Neural cell (in vitro differentiated cells): Measurements from ENCODE around the gene APOL6. TPM values are rescaled to one million over a fixed set of nuclear protein-coding genes. Genes with fewer than 3 reads are reported as not detected.

ENCODE experiments used
- H2AFZ ChIP-seq: fragments of 200-600, 300-800 bp; sonication (generic), shearing (Covaris generic); 2 replicates; pipeline ENCODE4 v1.6.0; 2014; ENCODE audit warnings: low read depth, mild to moderate bottlenecking, antibody characterized with exemption, low read length, moderate library complexity
- H3F3A ChIP-seq: fragments of 200-600 bp; shearing (Covaris generic); 2 replicates; pipeline ENCODE4 v1.6.1; 2016; ENCODE audit warnings: mild to moderate bottlenecking, moderate library complexity, mixed read lengths, antibody characterized with exemption, low read length; ENCODE audit not compliant: insufficient read depth, poor library complexity, severe bottlenecking
- H3K27ac ChIP-seq: fragments of 200-600, 300-800 bp; sonication (generic), shearing (Covaris generic); 2 replicates; pipeline ENCODE4 v1.5.1; 2014; ENCODE audit warnings: mild to moderate bottlenecking, low read length, moderate library complexity
- H3K27me3 ChIP-seq: fragments of 300-800, 200-600 bp; sonication (generic), shearing (Covaris generic); 2 replicates; pipeline ENCODE4 v1.6.0; 2014; ENCODE audit warnings: mild to moderate bottlenecking, low read depth, low read length, moderate library complexity; ENCODE audit not compliant: insufficient read depth
- H3K36me3 ChIP-seq: fragments of 300-800, 200-600 bp; sonication (generic), shearing (Covaris generic); 2 replicates; pipeline ENCODE4 v1.5.1; 2014; ENCODE audit warnings: mild to moderate bottlenecking, antibody characterized with exemption, low read length, moderate library complexity; ENCODE audit not compliant: insufficient read depth
- H3K4me2 ChIP-seq: fragments of 300-800, 200-600 bp; sonication (generic), shearing (Covaris generic); 2 replicates; pipeline ENCODE4 v1.6.0; 2014; ENCODE audit warnings: mild to moderate bottlenecking, low read length
- H3K4me3 ChIP-seq: fragments of 300-800, 200-600 bp; sonication (generic), shearing (Covaris generic); 2 replicates; pipeline ENCODE4 v1.5.1; 2014; ENCODE audit warnings: mild to moderate bottlenecking, low read length, moderate library complexity
- H3K79me2 ChIP-seq: fragments of 200-600 bp; shearing (Covaris generic); replicated peaks from 2 replicates; pipeline ENCODE4 v1.6.0; 2014; ENCODE audit warnings: mild to moderate bottlenecking, low read length, moderate library complexity; ENCODE audit not compliant: insufficient read depth
- H3K9ac ChIP-seq: fragments of 300-800, 200-600 bp; sonication (generic), shearing (Covaris generic); 2 replicates; pipeline ENCODE4 v1.6.1; 2016; ENCODE audit warnings: mild to moderate bottlenecking, low read length, mixed read lengths
- H3K9me2 ChIP-seq: fragments of 200-600 bp; shearing (Covaris generic); 2 replicates; pipeline ENCODE4 v1.6.1; 2016; ENCODE audit warnings: mild to moderate bottlenecking, low read length, mixed read lengths; ENCODE audit not compliant: insufficient read depth
- H3K9me3 ChIP-seq: fragments of 200-600, 300-800 bp; sonication (generic), shearing (Covaris generic); 2 replicates; pipeline ENCODE4 v1.6.1; 2016; ENCODE audit warnings: mild to moderate bottlenecking, mixed run types, low read length, moderate library complexity, mixed read lengths
- H4K20me1 ChIP-seq: fragments of 200-600 bp; shearing (Covaris generic); 2 replicates; pipeline ENCODE4 v1.6.1; 2016; ENCODE audit warnings: mild to moderate bottlenecking, mixed run types; ENCODE audit not compliant: insufficient read depth
- EP300 ChIP-seq: fragments of 450-650 bp; conservative IDR thresholded peaks from 2 replicates; pipeline ENCODE4 v1.6.1; 2014; ENCODE audit warnings: antibody characterized with exemption, mild to moderate bottlenecking, moderate library complexity; ENCODE audit not compliant: poor library complexity, severe bottlenecking
- EZH2 ChIP-seq: fragments of 200-600, 300-800 bp; shearing (Covaris generic), sonication (generic); IDR thresholded peaks from 2 replicates; pipeline ENCODE4 v1.6.1; 2014; ENCODE audit warnings: antibody characterized with exemption, low read length, borderline replicate concordance, mild to moderate bottlenecking; ENCODE audit not compliant: insufficient read depth, poor library complexity, severe bottlenecking
- MXI1 ChIP-seq: fragments of 450-650 bp; conservative IDR thresholded peaks from 2 replicates; pipeline ENCODE4 v1.6.1; 2014; ENCODE audit warnings: antibody characterized with exemption, mild to moderate bottlenecking; ENCODE audit not compliant: poor library complexity, severe bottlenecking
- POLR2AphosphoS5 ChIP-seq: IDR thresholded peaks from 2 replicates; pipeline ENCODE4 v1.6.1; 2012
- RAD21 ChIP-seq: fragments of 450-650 bp; conservative IDR thresholded peaks from 2 replicates; pipeline ENCODE4 v1.6.1; 2014; ENCODE audit warnings: antibody characterized with exemption, mild to moderate bottlenecking, moderate library complexity
- SMC3 ChIP-seq: fragments of 450-650 bp; conservative IDR thresholded peaks from 2 replicates; pipeline ENCODE4 v1.6.1; 2014; ENCODE audit warnings: antibody characterized with exemption, mild to moderate bottlenecking, moderate library complexity; ENCODE audit not compliant: poor library complexity
- TAF1 ChIP-seq: IDR thresholded peaks from 2 replicates; pipeline ENCODE4 v1.6.1; 2012; ENCODE audit warnings: low read depth
- polyA plus RNA-seq: library from polyadenylated mRNA; depleted of rRNA; stranded (reverse); fragments of >200 nt; gene quantifications from 2 replicates; pipeline ENCODE4 v1.2.3, GENCODE V29; 2014
- TF ChIP-seq, protein P1 (sequence below): IDR thresholded peaks from 2 replicates; pipeline ENCODE4 v1.6.1; 2012; ENCODE audit warnings: borderline replicate concordance
- TF ChIP-seq, protein P2 (sequence below): fragments of 450-650 bp; IDR thresholded peaks from 2 replicates; pipeline ENCODE4 v1.5.1; 2014; ENCODE audit warnings: antibody characterized with exemption, mild to moderate bottlenecking, moderate library complexity; ENCODE audit not compliant: poor library complexity, severe bottlenecking

APOL6 gene
- polyA plus RNA-seq, 1 donor from 2014 or later = not detected

DNA sequence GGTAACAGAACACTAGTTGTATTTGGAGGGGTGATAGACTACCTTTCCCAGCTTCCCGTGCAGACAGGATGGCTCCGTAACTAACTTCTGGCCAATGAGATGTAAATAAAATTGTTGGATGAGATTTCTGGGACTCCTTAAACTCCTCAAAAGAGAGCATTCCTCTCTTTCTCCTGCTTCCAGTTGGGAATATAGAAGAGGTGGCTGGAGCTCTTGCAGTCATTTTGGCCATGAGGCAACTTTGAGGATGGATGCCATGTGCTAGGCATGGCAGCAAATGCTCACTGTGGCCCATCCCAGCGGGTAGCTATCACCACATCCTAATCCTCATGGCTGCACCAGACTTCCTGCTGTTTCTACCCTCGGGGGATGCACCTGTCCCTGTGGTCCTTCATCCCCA is 38.5 kb upstream of the APOL6 start:
- Histone ChIP-seq H3K9me3 (no peaks in the 10 kb centered on the region), H3K9me2 (no peaks in the 10 kb centered on the region), H3K4me2 (no peak overlapping the region), H3K27ac (no peak overlapping the region), H4K20me1 (no peaks in the 10 kb centered on the region), H3K9ac (no peak overlapping the region), H3K4me3 (no peak overlapping the region), H2AFZ (no peak overlapping the region), H3K79me2 (no peaks in the 10 kb centered on the region), H3F3A (no peaks in the 10 kb centered on the region), H3K36me3 (no peaks in the 10 kb centered on the region), H3K27me3 (no peaks in the 10 kb centered on the region)
- TF ChIP-seq POLR2AphosphoS5 (no peak), RAD21 (no peak), SMC3 (no peak), EP300 (no peak), TAF1 (no peak), EZH2 (no peak)
- TF ChIP-seq, protein P1, sequence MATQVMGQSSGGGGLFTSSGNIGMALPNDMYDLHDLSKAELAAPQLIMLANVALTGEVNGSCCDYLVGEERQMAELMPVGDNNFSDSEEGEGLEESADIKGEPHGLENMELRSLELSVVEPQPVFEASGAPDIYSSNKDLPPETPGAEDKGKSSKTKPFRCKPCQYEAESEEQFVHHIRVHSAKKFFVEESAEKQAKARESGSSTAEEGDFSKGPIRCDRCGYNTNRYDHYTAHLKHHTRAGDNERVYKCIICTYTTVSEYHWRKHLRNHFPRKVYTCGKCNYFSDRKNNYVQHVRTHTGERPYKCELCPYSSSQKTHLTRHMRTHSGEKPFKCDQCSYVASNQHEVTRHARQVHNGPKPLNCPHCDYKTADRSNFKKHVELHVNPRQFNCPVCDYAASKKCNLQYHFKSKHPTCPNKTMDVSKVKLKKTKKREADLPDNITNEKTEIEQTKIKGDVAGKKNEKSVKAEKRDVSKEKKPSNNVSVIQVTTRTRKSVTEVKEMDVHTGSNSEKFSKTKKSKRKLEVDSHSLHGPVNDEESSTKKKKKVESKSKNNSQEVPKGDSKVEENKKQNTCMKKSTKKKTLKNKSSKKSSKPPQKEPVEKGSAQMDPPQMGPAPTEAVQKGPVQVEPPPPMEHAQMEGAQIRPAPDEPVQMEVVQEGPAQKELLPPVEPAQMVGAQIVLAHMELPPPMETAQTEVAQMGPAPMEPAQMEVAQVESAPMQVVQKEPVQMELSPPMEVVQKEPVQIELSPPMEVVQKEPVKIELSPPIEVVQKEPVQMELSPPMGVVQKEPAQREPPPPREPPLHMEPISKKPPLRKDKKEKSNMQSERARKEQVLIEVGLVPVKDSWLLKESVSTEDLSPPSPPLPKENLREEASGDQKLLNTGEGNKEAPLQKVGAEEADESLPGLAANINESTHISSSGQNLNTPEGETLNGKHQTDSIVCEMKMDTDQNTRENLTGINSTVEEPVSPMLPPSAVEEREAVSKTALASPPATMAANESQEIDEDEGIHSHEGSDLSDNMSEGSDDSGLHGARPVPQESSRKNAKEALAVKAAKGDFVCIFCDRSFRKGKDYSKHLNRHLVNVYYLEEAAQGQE = no peak

DNA sequence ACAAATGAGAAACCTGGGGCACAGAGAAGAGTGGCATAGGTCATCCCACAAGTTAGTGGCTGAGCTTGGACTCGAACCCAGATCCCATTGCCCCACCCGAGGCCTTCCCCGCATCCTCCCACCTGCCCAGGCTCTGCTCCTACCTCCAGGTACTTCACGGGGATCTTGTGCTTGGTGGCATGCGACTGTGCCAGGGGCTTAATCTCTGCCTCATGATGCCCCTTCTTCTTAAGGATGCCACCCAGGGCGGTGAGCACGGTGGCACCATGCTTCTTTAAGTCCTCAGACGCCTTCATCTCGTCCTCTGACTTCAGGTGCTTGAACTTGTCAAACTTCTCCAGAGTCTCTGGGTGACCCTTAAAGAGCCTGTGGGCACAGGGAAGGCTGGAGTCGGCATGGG is 37.5 kb upstream of the APOL6 start:
- no peak overlapping the region for H3K27ac ChIP-seq
- H3K9me3 ChIP-seq = no peaks in the 10 kb centered on the region
- H3K9ac ChIP-seq = no peak overlapping the region
- TF ChIP-seq MXI1 (no peak), SMC3 (no peak), TAF1 (no peak), RAD21 (no peak), EP300 (no peak), POLR2AphosphoS5 (no peak), EZH2 (no peak)
- TF ChIP-seq, protein P2, sequence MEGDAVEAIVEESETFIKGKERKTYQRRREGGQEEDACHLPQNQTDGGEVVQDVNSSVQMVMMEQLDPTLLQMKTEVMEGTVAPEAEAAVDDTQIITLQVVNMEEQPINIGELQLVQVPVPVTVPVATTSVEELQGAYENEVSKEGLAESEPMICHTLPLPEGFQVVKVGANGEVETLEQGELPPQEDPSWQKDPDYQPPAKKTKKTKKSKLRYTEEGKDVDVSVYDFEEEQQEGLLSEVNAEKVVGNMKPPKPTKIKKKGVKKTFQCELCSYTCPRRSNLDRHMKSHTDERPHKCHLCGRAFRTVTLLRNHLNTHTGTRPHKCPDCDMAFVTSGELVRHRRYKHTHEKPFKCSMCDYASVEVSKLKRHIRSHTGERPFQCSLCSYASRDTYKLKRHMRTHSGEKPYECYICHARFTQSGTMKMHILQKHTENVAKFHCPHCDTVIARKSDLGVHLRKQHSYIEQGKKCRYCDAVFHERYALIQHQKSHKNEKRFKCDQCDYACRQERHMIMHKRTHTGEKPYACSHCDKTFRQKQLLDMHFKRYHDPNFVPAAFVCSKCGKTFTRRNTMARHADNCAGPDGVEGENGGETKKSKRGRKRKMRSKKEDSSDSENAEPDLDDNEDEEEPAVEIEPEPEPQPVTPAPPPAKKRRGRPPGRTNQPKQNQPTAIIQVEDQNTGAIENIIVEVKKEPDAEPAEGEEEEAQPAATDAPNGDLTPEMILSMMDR = no peak
- TF ChIP-seq, protein P1 = no peak
- H3K36me3 ChIP-seq = no peaks in the 10 kb centered on the region
- no peaks in the 10 kb centered on the region for H3K27me3 ChIP-seq
- H3K4me2 ChIP-seq = no peak overlapping the region
- H3K9me2 ChIP-seq = no peaks in the 10 kb centered on the region
- no peaks in the 10 kb centered on the region for H4K20me1 ChIP-seq
- no peak overlapping the region for H2AFZ ChIP-seq
- no peaks in the 10 kb centered on the region for H3F3A ChIP-seq
- H3K79me2 ChIP-seq = no peaks in the 10 kb centered on the region
- no peak overlapping the region for H3K4me3 ChIP-seq
